Osteocyte (in vitro differentiated cells): ENCODE measurements around the gene TENM4. TPM values are rescaled to one million over a fixed set of nuclear protein-coding genes. Genes with fewer than 3 reads are reported as not detected.

Source experiments
- DNase-seq: peaks from one replicate; pipeline ENCODE4 v3.0.0; 2021; ENCODE audit warnings: mixed read lengths; ENCODE audit not compliant: unreplicated experiment; ENCODE audit errors: extremely low spot score
- H3K27ac Mint-ChIP-seq: one replicate; pipeline ENCODE4 v1.8.0; 2021; ENCODE audit warnings: mild to moderate bottlenecking, mixed read lengths; ENCODE audit not compliant: unreplicated experiment
- H3K27me3 Mint-ChIP-seq: one replicate; pipeline ENCODE4 v1.8.0; 2021; ENCODE audit warnings: mixed read lengths; ENCODE audit not compliant: unreplicated experiment
- H3K36me3 Mint-ChIP-seq: one replicate; pipeline ENCODE4 v1.8.0; 2021; ENCODE audit warnings: mixed read lengths; ENCODE audit not compliant: unreplicated experiment
- H3K4me1 Mint-ChIP-seq: one replicate; pipeline ENCODE4 v1.8.0; 2021; ENCODE audit warnings: mixed read lengths; ENCODE audit not compliant: unreplicated experiment
- H3K4me3 Mint-ChIP-seq: one replicate; pipeline ENCODE4 v1.8.0; 2021; ENCODE audit warnings: mild to moderate bottlenecking, moderate library complexity, mixed read lengths; ENCODE audit not compliant: unreplicated experiment
- H3K9me3 Mint-ChIP-seq: one replicate; pipeline ENCODE4 v1.8.0; 2021; ENCODE audit warnings: mixed read lengths; ENCODE audit not compliant: unreplicated experiment
- total RNA-seq: library from RNA; stranded (reverse); gene quantifications from 2 replicates; pipeline ENCODE4 v1.2.1, GENCODE V29; 2021
- TF ChIP-seq, protein P1 (sequence below): fragments of 200-600 bp; sonication (generic); IDR thresholded peaks from 2 replicates; pipeline ENCODE4 v1.5.0; 2021; ENCODE audit warnings: antibody characterized with exemption, mild to moderate bottlenecking, moderate library complexity

The TENM4 gene
- total RNA-seq, 1 donor from 2014 or later: 74.1 TPM

DNA sequence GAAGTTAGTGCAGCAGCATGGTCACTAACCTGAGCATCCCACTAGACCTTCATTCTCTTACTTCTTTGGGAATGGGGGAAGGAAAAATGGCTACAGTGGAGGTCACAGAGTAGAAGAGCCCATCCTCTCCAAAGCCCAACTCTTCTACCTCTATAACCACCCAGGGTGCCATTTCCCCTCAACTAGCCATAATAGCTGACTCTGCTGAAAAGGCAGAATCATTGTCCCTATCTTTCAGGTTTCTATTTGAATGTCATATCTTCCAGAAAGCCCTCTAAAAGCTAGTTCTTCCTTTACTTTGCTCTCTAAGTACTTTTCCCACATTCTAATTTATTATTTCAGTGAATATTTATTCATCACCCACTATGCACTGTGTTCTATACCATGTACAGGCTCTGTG, 421.6 kb downstream of the TENM4 start:
- peaks cover 4% of the 10 kb centered on the region for H3K9me3 Mint-ChIP-seq
- H3K36me3 Mint-ChIP-seq: peaks cover 6% of the 10 kb centered on the region
- DNase-seq: no peak
- TF ChIP-seq, protein P1, sequence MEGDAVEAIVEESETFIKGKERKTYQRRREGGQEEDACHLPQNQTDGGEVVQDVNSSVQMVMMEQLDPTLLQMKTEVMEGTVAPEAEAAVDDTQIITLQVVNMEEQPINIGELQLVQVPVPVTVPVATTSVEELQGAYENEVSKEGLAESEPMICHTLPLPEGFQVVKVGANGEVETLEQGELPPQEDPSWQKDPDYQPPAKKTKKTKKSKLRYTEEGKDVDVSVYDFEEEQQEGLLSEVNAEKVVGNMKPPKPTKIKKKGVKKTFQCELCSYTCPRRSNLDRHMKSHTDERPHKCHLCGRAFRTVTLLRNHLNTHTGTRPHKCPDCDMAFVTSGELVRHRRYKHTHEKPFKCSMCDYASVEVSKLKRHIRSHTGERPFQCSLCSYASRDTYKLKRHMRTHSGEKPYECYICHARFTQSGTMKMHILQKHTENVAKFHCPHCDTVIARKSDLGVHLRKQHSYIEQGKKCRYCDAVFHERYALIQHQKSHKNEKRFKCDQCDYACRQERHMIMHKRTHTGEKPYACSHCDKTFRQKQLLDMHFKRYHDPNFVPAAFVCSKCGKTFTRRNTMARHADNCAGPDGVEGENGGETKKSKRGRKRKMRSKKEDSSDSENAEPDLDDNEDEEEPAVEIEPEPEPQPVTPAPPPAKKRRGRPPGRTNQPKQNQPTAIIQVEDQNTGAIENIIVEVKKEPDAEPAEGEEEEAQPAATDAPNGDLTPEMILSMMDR: no peak
- no peaks in the 10 kb centered on the region for H3K27me3 Mint-ChIP-seq
- H3K27ac Mint-ChIP-seq: no peak overlapping the region
- no peak overlapping the region for H3K4me3 Mint-ChIP-seq
- peaks cover 8% of the 10 kb centered on the region for H3K4me1 Mint-ChIP-seq

DNA sequence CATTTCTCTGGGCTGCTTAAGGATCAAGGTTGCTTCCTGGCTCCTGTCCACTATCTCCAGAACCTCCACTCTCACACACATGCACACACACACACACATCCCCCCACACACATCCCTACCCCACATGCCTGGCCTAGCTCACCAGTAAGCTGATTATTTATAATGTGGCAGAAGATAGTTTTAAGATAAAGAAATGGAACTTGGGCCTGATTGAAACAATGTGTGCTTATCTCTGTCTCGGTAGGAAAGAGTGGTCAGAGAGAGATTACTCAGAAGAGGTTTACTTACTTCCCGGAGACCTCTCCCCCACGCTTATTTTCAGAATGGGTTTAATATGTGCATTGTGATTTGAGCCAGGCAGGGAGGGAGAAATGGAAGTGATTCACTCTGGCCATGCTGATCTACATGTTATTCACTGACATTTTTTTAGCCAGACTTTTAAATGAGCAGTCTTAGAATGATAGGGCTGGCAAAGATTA, 422.4 kb downstream of the TENM4 start:
- Mint-ChIP-seq H3K27ac (peak overlapping the region; percentile 36), H3K36me3 (peaks cover 6% of the 10 kb centered on the region), H3K4me3 (no peak overlapping the region), H3K4me1 (peaks cover 8% of the 10 kb centered on the region), H3K9me3 (peaks cover 4% of the 10 kb centered on the region), H3K27me3 (no peaks in the 10 kb centered on the region)
- TF ChIP-seq, protein P1: no peak
- no peak for DNase-seq

GRCh38 chr11:79017811-79018210, 423.0 kb downstream of the TENM4 start:
- no peak for DNase-seq
- Mint-ChIP-seq H3K27me3 (no peaks in the 10 kb centered on the region), H3K9me3 (peaks cover 4% of the 10 kb centered on the region), H3K27ac (no peak overlapping the region), H3K4me3 (no peak overlapping the region), H3K36me3 (peaks cover 6% of the 10 kb centered on the region), H3K4me1 (peaks cover 8% of the 10 kb centered on the region)
- TF ChIP-seq, protein P1: no peak

- no peak overlapping the region for H3K4me3 Mint-ChIP-seq
- H3K27ac Mint-ChIP-seq: no peak overlapping the region
- H3K36me3 Mint-ChIP-seq: peaks cover 6% of the 10 kb centered on the region
- peaks cover 4% of the 10 kb centered on the region for H3K9me3 Mint-ChIP-seq
- TF ChIP-seq, protein P1: no peak
- no peaks in the 10 kb centered on the region for H3K27me3 Mint-ChIP-seq
- no peak for DNase-seq
- peaks cover 3% of the 10 kb centered on the region for H3K4me1 Mint-ChIP-seq
These were observed 427.3 kb downstream of the TENM4 start for GRCh38 chr11:79013509-79013908.

GRCh38 chr11:79011357-79011756, 429.5 kb downstream of the TENM4 start:
- Mint-ChIP-seq H3K27me3 (no peaks in the 10 kb centered on the region), H3K4me1 (no peaks in the 10 kb centered on the region), H3K27ac (no peak overlapping the region), H3K9me3 (peaks cover 4% of the 10 kb centered on the region), H3K36me3 (peaks cover 4% of the 10 kb centered on the region), H3K4me3 (no peak overlapping the region)
- DNase-seq: no peak
- TF ChIP-seq, protein P1: no peak
